Activated naive CD8-positive, alpha-beta T cell treated with anti-CD3 and anti-CD28 coated beads for 36 hours (primary cell): ENCODE data around the gene KCNAB3. TPM values are rescaled to one million over a fixed set of nuclear protein-coding genes. Genes with fewer than 3 reads are reported as not detected.
"Not testable (repeated sequence)": the region's sequence is repeated elsewhere in the genome, so short reads cannot be mapped to it uniquely, and the experiment has no call there.

ENCODE experiments used
- DNase-seq: peaks from one replicate; pipeline ENCODE4 v3.0.0; 2021
- H3K27ac Mint-ChIP-seq: one replicate; pipeline ENCODE4 v1.8.0; 2022; ENCODE audit warnings: mild to moderate bottlenecking, moderate library complexity, mixed read lengths
- H3K27me3 Mint-ChIP-seq: one replicate; pipeline ENCODE4 v1.8.0; 2022; ENCODE audit warnings: mild to moderate bottlenecking, mixed read lengths
- H3K36me3 Mint-ChIP-seq: one replicate; pipeline ENCODE4 v1.8.0; 2021; ENCODE audit warnings: mild to moderate bottlenecking, mixed read lengths
- H3K4me1 Mint-ChIP-seq: one replicate; pipeline ENCODE4 v1.8.0; 2021; ENCODE audit warnings: mixed read lengths
- H3K4me3 Mint-ChIP-seq: one replicate; pipeline ENCODE4 v1.8.0; 2022; ENCODE audit warnings: mild to moderate bottlenecking, moderate library complexity, mixed read lengths
- H3K9me3 Mint-ChIP-seq: one replicate; pipeline ENCODE4 v1.8.0; 2022; ENCODE audit warnings: mixed read lengths
- total RNA-seq, 2 experiments: library from RNA; stranded (reverse); gene quantifications; one replicate each; pipeline ENCODE4 v1.2.3, GENCODE V29; 2021

KCNAB3 gene
- total RNA-seq: 1 to 10 TPM; 7.5 to 8.4 TPM

- Mint-ChIP-seq H3K27ac (no peak within 1 kb of the TSS), H3K36me3 (peaks cover 17% of the 10 kb centered on the region), H3K4me3 (peak within 1 kb of the TSS; percentile 97), H3K27me3 (no peaks in the 10 kb centered on the region), H3K4me1 (peaks cover 25% of the 10 kb centered on the region), H3K9me3 (no peaks in the 10 kb centered on the region)
- DNase-seq: peak; percentile 61
Observed at GRCh38 chr17:7929158-7930023, at the start of gene KCNAB3. KCNAB3 (minus strand) TSS chr17:7929856; CDS start chr17:7929435, 421 bp downstream.

GRCh38 chr17:7977805-7978204 lies 48.1 kb upstream of the KCNAB3 start:
- Mint-ChIP-seq H3K27me3 (peaks cover 7% of the 10 kb centered on the region), H3K36me3 (peaks cover 5% of the 10 kb centered on the region), H3K4me1 (no peaks in the 10 kb centered on the region), H3K27ac (no peak overlapping the region), H3K9me3 (peaks cover 15% of the 10 kb centered on the region), H3K4me3 (no peak overlapping the region)
- DNase-seq: no peak

GRCh38 chr17:7977039-7977438 lies 47.4 kb upstream of the KCNAB3 start:
- Mint-ChIP-seq H3K4me1 (no peaks in the 10 kb centered on the region), H3K27me3 (peaks cover 7% of the 10 kb centered on the region), H3K9me3 (peaks cover 15% of the 10 kb centered on the region), H3K36me3 (peaks cover 5% of the 10 kb centered on the region), H3K4me3 (no peak overlapping the region), H3K27ac (no peak overlapping the region)
- no peak for DNase-seq

GRCh38 chr17:7974638-7975131 lies 45.0 kb upstream of the KCNAB3 start:
- H3K27ac Mint-ChIP-seq: no peak overlapping the region
- no peaks in the 10 kb centered on the region for H3K4me1 Mint-ChIP-seq
- no peak for DNase-seq
- H3K4me3 Mint-ChIP-seq: no peak overlapping the region
- peaks cover 15% of the 10 kb centered on the region for H3K9me3 Mint-ChIP-seq
- H3K27me3 Mint-ChIP-seq: peaks cover 3% of the 10 kb centered on the region
- peaks cover 5% of the 10 kb centered on the region for H3K36me3 Mint-ChIP-seq

- Mint-ChIP-seq H3K27ac (no peak overlapping the region), H3K4me1 (no peaks in the 10 kb centered on the region), H3K9me3 (peaks cover 15% of the 10 kb centered on the region), H3K4me3 (no peak overlapping the region), H3K36me3 (peaks cover 5% of the 10 kb centered on the region), H3K27me3 (no peaks in the 10 kb centered on the region)
- DNase-seq: no peak
Observed at GRCh38 chr17:7972131-7972785, 42.6 kb upstream of the KCNAB3 start.

- no peaks in the 10 kb centered on the region for H3K4me1 Mint-ChIP-seq
- no peak for DNase-seq
- H3K36me3 Mint-ChIP-seq: peaks cover 5% of the 10 kb centered on the region
- peaks cover 15% of the 10 kb centered on the region for H3K9me3 Mint-ChIP-seq
- no peak overlapping the region for H3K27ac Mint-ChIP-seq
- no peaks in the 10 kb centered on the region for H3K27me3 Mint-ChIP-seq
- no peak overlapping the region for H3K4me3 Mint-ChIP-seq
Observed at GRCh38 chr17:7971651-7972050, 42.0 kb upstream of the KCNAB3 start.

- no peak for DNase-seq
- Mint-ChIP-seq H3K36me3 (peaks cover under 1% of the 10 kb centered on the region), H3K9me3 (peaks cover 2% of the 10 kb centered on the region), H3K4me3 (no peak overlapping the region), H3K27me3 (no peaks in the 10 kb centered on the region), H3K4me1 (no peaks in the 10 kb centered on the region), H3K27ac (no peak overlapping the region)
Observed at GRCh38 chr17:7969433-7969832, 39.8 kb upstream of the KCNAB3 start.

- no peaks in the 10 kb centered on the region for H3K36me3 Mint-ChIP-seq
- no peaks in the 10 kb centered on the region for H3K4me1 Mint-ChIP-seq
- H3K4me3 Mint-ChIP-seq: no peak overlapping the region
- no peak for DNase-seq
- H3K27ac Mint-ChIP-seq: no peak overlapping the region
- H3K27me3 Mint-ChIP-seq: peaks cover 3% of the 10 kb centered on the region
- no peaks in the 10 kb centered on the region for H3K9me3 Mint-ChIP-seq
Observed at GRCh38 chr17:7967751-7968150, 38.1 kb upstream of the KCNAB3 start.

- H3K36me3 Mint-ChIP-seq: no peaks in the 10 kb centered on the region
- H3K27me3 Mint-ChIP-seq: peaks cover 12% of the 10 kb centered on the region
- no peak overlapping the region for H3K4me3 Mint-ChIP-seq
- H3K4me1 Mint-ChIP-seq: no peaks in the 10 kb centered on the region
- H3K9me3 Mint-ChIP-seq: no peaks in the 10 kb centered on the region
- DNase-seq: no peak
- no peak overlapping the region for H3K27ac Mint-ChIP-seq
Observed at GRCh38 chr17:7961421-7961820, 31.8 kb upstream of the KCNAB3 start.

- Mint-ChIP-seq H3K36me3 (no peaks in the 10 kb centered on the region), H3K4me1 (no peaks in the 10 kb centered on the region), H3K9me3 (no peaks in the 10 kb centered on the region), H3K4me3 (no peak overlapping the region), H3K27me3 (peaks cover 12% of the 10 kb centered on the region), H3K27ac (no peak overlapping the region)
- DNase-seq: no peak
Observed at GRCh38 chr17:7959503-7960253, 30.0 kb upstream of the KCNAB3 start.

- Mint-ChIP-seq H3K27ac (no peak overlapping the region), H3K4me3 (no peak overlapping the region), H3K27me3 (peaks cover 5% of the 10 kb centered on the region), H3K36me3 (no peaks in the 10 kb centered on the region), H3K9me3 (no peaks in the 10 kb centered on the region), H3K4me1 (peaks cover 5% of the 10 kb centered on the region)
- no peak for DNase-seq
Observed at GRCh38 chr17:7956228-7956965, 26.7 kb upstream of the KCNAB3 start.

GRCh38 chr17:7955414-7956227 lies 26.0 kb upstream of the KCNAB3 start:
- Mint-ChIP-seq H3K27ac (no peak overlapping the region), H3K27me3 (peaks cover 3% of the 10 kb centered on the region), H3K36me3 (no peaks in the 10 kb centered on the region), H3K9me3 (no peaks in the 10 kb centered on the region), H3K4me1 (peaks cover 10% of the 10 kb centered on the region), H3K4me3 (no peak overlapping the region)
- no peak for DNase-seq

- H3K36me3 Mint-ChIP-seq: peaks cover 21% of the 10 kb centered on the region
- not testable (repeated sequence) for H3K9me3 Mint-ChIP-seq
Observed at GRCh38 chr17:7953266-7953665, 23.6 kb upstream of the KCNAB3 start.

More at GRCh38 chr17:7953266-7953665, 23.6 kb upstream of the KCNAB3 start:
- DNase-seq, H3K27me3 Mint-ChIP-seq, H3K4me1 Mint-ChIP-seq, H3K4me3 Mint-ChIP-seq, H3K27ac Mint-ChIP-seq: not testable (repeated sequence)
